AG09319 (cell line): ENCODE measurements around the gene ARMCX4.
A peak's percentile ranks its signal among the peaks of the same experiment; 100 is the strongest.

Experiments
- DNase-seq: peaks from one replicate; pipeline ENCODE4 v3.0.0-alpha.2; 2010; ENCODE audit warnings: low read depth; ENCODE audit errors: extremely low read depth
- CTCF ChIP-seq: IDR thresholded peaks from 2 replicates; pipeline ENCODE4 v1.5.1; 2011; ENCODE audit warnings: low read depth, mild to moderate bottlenecking, inconsistent platforms, low read length, moderate library complexity

Gene ARMCX4

DNA sequence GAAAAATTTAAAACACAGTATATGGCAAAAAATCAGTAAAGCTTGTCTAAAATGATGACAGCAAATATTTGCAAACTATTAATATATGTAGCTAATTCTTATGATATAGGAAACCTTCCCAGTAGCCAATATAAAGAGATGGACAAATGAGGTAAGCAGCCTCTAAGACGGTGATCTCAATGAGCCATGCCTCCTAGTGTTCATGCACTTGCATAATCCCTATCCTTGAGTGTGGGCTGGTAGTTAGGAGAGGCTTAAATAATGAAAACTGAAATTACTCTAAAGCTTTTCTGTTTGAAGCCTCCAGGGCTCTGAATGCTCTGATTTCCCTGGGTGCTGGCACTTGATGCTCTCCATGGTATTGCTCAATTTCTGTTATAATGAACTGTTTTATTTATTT lies 24.6 kb upstream of the ARMCX4 start:
- no peak for TF ChIP-seq CTCF
- no peak for DNase-seq

DNA sequence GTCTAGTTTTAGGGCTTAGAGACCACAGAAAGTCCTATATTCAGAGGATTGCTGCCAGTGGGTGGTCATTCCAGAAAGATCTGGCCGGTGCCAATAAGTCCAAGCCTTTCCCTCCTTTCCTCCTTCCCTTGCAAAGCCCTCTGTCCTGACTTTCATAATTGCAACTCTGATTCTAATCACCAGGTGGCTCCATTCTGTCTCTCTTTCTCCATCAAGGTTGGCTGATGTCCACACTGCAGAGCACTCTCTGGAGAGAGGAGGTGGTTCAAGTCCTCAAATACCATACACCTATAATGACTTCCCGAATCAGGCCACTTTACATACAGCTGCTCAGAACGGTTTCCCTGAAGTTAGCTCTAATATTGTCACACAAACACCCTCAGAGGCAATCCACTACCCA lies 22.4 kb upstream of the ARMCX4 start:
- no peak for DNase-seq
- peak; percentile 42 for TF ChIP-seq CTCF

DNA sequence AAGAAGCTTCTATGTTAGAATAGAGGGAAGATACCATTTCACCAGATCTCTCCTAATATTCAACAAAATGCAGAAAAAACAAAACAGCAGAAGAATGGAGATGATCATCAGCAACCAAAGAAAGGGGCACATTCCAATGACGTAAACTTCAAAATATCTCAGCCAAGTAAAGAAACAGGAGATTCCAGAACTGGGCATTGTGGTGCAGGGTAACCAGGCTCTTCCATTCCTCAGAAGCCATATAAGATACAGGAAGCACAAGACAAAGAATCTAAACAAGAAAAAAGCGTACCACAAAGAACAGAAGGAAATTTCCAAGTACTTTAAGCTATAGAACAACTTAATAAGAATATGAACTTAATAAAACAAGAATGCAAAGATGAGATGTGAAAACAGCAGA lies 6.9 kb upstream of the ARMCX4 start:
- no peak for DNase-seq
- TF ChIP-seq CTCF: no peak

DNA sequence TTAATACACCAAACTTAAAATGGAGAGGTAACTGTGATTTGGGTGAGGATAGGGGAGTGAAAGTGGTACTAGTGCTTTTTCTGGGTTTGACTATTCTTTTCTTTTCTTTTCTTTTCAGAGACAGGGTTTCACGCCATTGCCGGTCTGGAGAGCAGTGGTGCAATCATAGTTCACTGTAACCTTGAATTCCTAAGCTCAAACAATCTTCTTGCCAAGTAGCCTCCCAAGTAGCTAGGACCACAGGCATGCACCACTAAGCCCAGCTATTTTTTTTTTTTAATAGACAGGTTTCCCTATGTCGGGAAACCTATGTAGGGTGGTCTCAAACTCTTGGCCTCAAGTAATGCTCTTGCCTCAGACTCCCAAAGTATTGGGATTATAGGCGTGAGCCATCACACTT lies 3.0 kb upstream of the ARMCX4 start:
- DNase-seq: no peak
- no peak for TF ChIP-seq CTCF

GRCh38 chrX:101483705-101484104 lies 1.6 kb upstream of the ARMCX4 start:
- DNase-seq: no peak
- TF ChIP-seq CTCF: no peak

DNA sequence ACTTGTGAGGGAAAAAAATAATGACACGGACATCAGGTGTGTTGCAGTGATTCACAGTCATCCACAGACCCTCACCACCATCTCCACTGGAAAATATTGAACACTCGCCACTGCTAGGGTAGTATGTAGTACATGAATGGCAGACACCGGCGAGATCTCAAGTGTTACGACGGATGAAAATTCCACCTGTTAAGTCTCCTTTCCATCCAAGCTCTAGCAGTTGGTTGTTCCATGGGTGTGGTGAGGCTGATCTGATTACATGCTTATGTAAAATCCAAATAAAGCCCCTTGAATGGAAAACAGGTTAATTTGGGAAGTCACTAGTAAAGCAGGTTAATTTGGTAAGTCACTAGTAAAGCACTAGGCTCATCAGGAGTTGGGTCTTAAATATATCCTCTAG lies 1.1 kb upstream of the ARMCX4 start:
- no peak for TF ChIP-seq CTCF
- no peak for DNase-seq

DNA sequence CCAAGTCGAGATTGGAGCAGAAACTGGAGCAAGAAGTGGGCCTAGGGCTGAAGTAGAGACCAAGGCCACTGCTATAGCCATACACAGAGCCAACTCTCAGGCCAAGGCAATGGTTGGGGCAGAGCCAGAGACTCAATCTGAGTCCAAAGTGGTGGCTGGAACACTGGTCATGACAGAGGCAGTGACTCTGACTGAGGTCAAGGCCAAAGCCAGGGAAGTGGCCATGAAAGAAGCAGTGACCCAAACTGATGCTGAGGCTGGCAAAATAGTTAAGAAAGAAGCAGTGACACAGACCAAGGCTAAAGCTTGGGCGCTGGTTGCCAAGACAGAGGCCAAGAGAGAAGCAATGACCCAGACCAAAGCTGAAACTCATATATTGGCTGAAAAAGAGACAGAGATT lies 3.5 kb downstream of the ARMCX4 start:
- no peak for TF ChIP-seq CTCF
- DNase-seq: no peak
